ENCODE data around the gene PLRG1. TPM values are rescaled to one million over a fixed set of nuclear protein-coding genes. Genes with fewer than 3 reads are reported as not detected.

PLRG1 gene
- polyA plus RNA-seq, 1 donor from 2014 or later, result 133 TPM

- Histone ChIP-seq H3F3A (ENCODE audit: insufficient read depth, low read length, poor library complexity, severe bottlenecking) (no peaks in the 10 kb centered on the region), H3K9me2 (ENCODE audit: insufficient read depth, low read length) (no peaks in the 10 kb centered on the region), H3K27ac (ENCODE audit: low read length) (no peak overlapping the region), H3K4me3 (ENCODE audit: low read length) (no peak overlapping the region), H3K9me3 (ENCODE audit: low read length) (no peaks in the 10 kb centered on the region), H3K27me3 (ENCODE audit: insufficient read depth, low read depth, low read length) (no peaks in the 10 kb centered on the region), H3K9ac (ENCODE audit: low read length) (no peak overlapping the region), H4K20me1 (ENCODE audit: insufficient read depth) (no peaks in the 10 kb centered on the region), H3K4me2 (ENCODE audit: low read length) (no peak overlapping the region), H3K36me3 (ENCODE audit: insufficient read depth, low read length) (no peaks in the 10 kb centered on the region), H2AFZ (ENCODE audit: low read depth, low read length) (no peak overlapping the region), H3K79me2 (replicated peaks; ENCODE audit: insufficient read depth, low read length) (no peaks in the 10 kb centered on the region)
- TF ChIP-seq EZH2 (IDR thresholded peaks at IDR 0.05; ENCODE audit: borderline replicate concordance, insufficient read depth, low read length, poor library complexity, severe bottlenecking) (no peak), MXI1 (conservative IDR thresholded peaks at IDR 0.05; ENCODE audit: poor library complexity, severe bottlenecking) (no peak), RAD21 (conservative IDR thresholded peaks at IDR 0.05) (no peak), TAF1 (IDR thresholded peaks at IDR 0.05; ENCODE audit: low read depth) (no peak), POLR2AphosphoS5 (IDR thresholded peaks at IDR 0.05) (no peak), SMC3 (conservative IDR thresholded peaks at IDR 0.05; ENCODE audit: poor library complexity) (no peak), EP300 (conservative IDR thresholded peaks at IDR 0.05; ENCODE audit: poor library complexity, severe bottlenecking) (no peak)
- TF ChIP-seq, protein P1, sequence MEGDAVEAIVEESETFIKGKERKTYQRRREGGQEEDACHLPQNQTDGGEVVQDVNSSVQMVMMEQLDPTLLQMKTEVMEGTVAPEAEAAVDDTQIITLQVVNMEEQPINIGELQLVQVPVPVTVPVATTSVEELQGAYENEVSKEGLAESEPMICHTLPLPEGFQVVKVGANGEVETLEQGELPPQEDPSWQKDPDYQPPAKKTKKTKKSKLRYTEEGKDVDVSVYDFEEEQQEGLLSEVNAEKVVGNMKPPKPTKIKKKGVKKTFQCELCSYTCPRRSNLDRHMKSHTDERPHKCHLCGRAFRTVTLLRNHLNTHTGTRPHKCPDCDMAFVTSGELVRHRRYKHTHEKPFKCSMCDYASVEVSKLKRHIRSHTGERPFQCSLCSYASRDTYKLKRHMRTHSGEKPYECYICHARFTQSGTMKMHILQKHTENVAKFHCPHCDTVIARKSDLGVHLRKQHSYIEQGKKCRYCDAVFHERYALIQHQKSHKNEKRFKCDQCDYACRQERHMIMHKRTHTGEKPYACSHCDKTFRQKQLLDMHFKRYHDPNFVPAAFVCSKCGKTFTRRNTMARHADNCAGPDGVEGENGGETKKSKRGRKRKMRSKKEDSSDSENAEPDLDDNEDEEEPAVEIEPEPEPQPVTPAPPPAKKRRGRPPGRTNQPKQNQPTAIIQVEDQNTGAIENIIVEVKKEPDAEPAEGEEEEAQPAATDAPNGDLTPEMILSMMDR (IDR thresholded peaks at IDR 0.05; ENCODE audit: poor library complexity, severe bottlenecking), result no peak
- TF ChIP-seq, protein P2, sequence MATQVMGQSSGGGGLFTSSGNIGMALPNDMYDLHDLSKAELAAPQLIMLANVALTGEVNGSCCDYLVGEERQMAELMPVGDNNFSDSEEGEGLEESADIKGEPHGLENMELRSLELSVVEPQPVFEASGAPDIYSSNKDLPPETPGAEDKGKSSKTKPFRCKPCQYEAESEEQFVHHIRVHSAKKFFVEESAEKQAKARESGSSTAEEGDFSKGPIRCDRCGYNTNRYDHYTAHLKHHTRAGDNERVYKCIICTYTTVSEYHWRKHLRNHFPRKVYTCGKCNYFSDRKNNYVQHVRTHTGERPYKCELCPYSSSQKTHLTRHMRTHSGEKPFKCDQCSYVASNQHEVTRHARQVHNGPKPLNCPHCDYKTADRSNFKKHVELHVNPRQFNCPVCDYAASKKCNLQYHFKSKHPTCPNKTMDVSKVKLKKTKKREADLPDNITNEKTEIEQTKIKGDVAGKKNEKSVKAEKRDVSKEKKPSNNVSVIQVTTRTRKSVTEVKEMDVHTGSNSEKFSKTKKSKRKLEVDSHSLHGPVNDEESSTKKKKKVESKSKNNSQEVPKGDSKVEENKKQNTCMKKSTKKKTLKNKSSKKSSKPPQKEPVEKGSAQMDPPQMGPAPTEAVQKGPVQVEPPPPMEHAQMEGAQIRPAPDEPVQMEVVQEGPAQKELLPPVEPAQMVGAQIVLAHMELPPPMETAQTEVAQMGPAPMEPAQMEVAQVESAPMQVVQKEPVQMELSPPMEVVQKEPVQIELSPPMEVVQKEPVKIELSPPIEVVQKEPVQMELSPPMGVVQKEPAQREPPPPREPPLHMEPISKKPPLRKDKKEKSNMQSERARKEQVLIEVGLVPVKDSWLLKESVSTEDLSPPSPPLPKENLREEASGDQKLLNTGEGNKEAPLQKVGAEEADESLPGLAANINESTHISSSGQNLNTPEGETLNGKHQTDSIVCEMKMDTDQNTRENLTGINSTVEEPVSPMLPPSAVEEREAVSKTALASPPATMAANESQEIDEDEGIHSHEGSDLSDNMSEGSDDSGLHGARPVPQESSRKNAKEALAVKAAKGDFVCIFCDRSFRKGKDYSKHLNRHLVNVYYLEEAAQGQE (IDR thresholded peaks at IDR 0.05; ENCODE audit: borderline replicate concordance), result no peak
Observed at GRCh38 chr4:154566639-154567204, 16.5 kb upstream of the PLRG1 start.

DNA sequence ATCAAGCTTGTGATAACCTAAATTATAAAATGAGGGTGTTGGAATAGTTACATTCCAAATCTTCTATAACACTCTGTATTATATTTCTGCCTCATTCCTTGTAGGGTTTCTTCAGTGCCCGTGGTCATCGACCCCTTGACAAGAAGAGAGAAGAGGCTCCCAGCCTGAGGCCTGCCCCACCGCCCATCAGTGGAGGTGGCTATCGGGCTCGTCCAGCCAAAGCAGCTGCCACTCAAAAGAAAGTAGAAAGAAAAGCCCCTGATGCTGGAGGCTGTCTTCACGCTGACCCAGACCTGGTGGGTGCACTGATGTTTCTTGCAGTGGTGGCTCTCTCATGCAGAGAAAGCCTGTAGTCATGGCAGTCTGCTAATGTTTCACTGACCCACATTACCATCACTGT lies 15.5 kb upstream of the PLRG1 start:
- Histone ChIP-seq H3F3A (ENCODE audit: insufficient read depth, low read length, poor library complexity, severe bottlenecking) (no peaks in the 10 kb centered on the region), H4K20me1 (ENCODE audit: insufficient read depth) (no peaks in the 10 kb centered on the region), H2AFZ (ENCODE audit: low read depth, low read length) (no peak overlapping the region), H3K27me3 (ENCODE audit: insufficient read depth, low read depth, low read length) (no peaks in the 10 kb centered on the region), H3K4me3 (ENCODE audit: low read length) (no peak overlapping the region), H3K4me2 (ENCODE audit: low read length) (no peak overlapping the region), H3K79me2 (replicated peaks; ENCODE audit: insufficient read depth, low read length) (no peaks in the 10 kb centered on the region), H3K9me3 (ENCODE audit: low read length) (no peaks in the 10 kb centered on the region), H3K9ac (ENCODE audit: low read length) (no peak overlapping the region), H3K9me2 (ENCODE audit: insufficient read depth, low read length) (no peaks in the 10 kb centered on the region), H3K27ac (ENCODE audit: low read length) (no peak overlapping the region), H3K36me3 (ENCODE audit: insufficient read depth, low read length) (no peaks in the 10 kb centered on the region)
- TF ChIP-seq EP300 (conservative IDR thresholded peaks at IDR 0.05; ENCODE audit: poor library complexity, severe bottlenecking) (no peak), RAD21 (conservative IDR thresholded peaks at IDR 0.05) (no peak), POLR2AphosphoS5 (IDR thresholded peaks at IDR 0.05) (no peak), TAF1 (IDR thresholded peaks at IDR 0.05; ENCODE audit: low read depth) (no peak)
- TF ChIP-seq, protein P1 (IDR thresholded peaks at IDR 0.05; ENCODE audit: poor library complexity, severe bottlenecking), result no peak

All from neural cell (in vitro differentiated cells).